Astrocyte (in vitro differentiated cells and primary cell): ENCODE data around the gene HES3.

Experiments
- CTCF ChIP-seq: IDR thresholded peaks from 2 replicates; pipeline ENCODE4 v1.5.1; 2011; ENCODE audit warnings: low read depth, mild to moderate bottlenecking, inconsistent platforms, low read length, moderate library complexity; ENCODE audit not compliant: insufficient read depth
- EZH2 ChIP-seq: IDR thresholded peaks from 2 replicates; pipeline ENCODE4 v1.6.1; 2012; ENCODE audit warnings: mild to moderate bottlenecking, low read length, inconsistent platforms; ENCODE audit not compliant: insufficient read depth

- TF ChIP-seq CTCF (no peak), EZH2 (no peak)
Measured at GRCh38 chr1:6278263-6278662, 34.3 kb downstream of the HES3 start.
